ENCODE results near the gene SRGAP1.
"Not testable (repeated sequence)": the region's sequence is repeated elsewhere in the genome, so short reads cannot be mapped to it uniquely, and the experiment has no call there.

The SRGAP1 gene

GRCh38 chr12:64181430-64182291, 337.2 kb downstream of the SRGAP1 start:
- DNase-seq = peak; percentile 94

- peak; percentile 76 for DNase-seq
Observed at GRCh38 chr12:64184216-64184615, 339.7 kb downstream of the SRGAP1 start.

GRCh38 chr12:64186789-64187188, 342.3 kb downstream of the SRGAP1 start:
- no peak for DNase-seq

GRCh38 chr12:64187370-64187769, 342.9 kb downstream of the SRGAP1 start:
- DNase-seq = no peak

- DNase-seq = no peak
Observed at GRCh38 chr12:64187794-64188193, 343.3 kb downstream of the SRGAP1 start.

GRCh38 chr12:64189530-64189929, 345.0 kb downstream of the SRGAP1 start:
- no peak for DNase-seq

- DNase-seq = no peak
Observed at GRCh38 chr12:64190140-64190539, 345.6 kb downstream of the SRGAP1 start.

- DNase-seq = no peak
Observed at GRCh38 chr12:64192644-64193444, 348.3 kb downstream of the SRGAP1 start.

GRCh38 chr12:64193931-64194330, 349.4 kb downstream of the SRGAP1 start:
- DNase-seq = no peak

- DNase-seq = no peak
Observed at GRCh38 chr12:64194333-64195149, 350.0 kb downstream of the SRGAP1 start.

- not testable (repeated sequence) for DNase-seq
Observed at GRCh38 chr12:64195841-64196240, 351.3 kb downstream of the SRGAP1 start.

- no peak for DNase-seq
Observed at GRCh38 chr12:64203036-64203435, 358.5 kb downstream of the SRGAP1 start.

- DNase-seq = no peak
Observed at GRCh38 chr12:64203775-64204174, 359.3 kb downstream of the SRGAP1 start.

- DNase-seq = no peak
Observed at GRCh38 chr12:64205542-64205941, 361.0 kb downstream of the SRGAP1 start.

- DNase-seq = no peak
Observed at GRCh38 chr12:64207453-64207852, 363.0 kb downstream of the SRGAP1 start.

Data from islet precursor cell (in vitro differentiated cells).